COLO829 (cell line): ENCODE results near the gene ECI2.
A peak's percentile ranks its signal among the peaks of the same experiment; 100 is the strongest.

Experiments
- DNase-seq: peaks from one replicate; pipeline ENCODE4 v3.0.0; 2012; ENCODE audit warnings: low spot score

Gene ECI2

DNA sequence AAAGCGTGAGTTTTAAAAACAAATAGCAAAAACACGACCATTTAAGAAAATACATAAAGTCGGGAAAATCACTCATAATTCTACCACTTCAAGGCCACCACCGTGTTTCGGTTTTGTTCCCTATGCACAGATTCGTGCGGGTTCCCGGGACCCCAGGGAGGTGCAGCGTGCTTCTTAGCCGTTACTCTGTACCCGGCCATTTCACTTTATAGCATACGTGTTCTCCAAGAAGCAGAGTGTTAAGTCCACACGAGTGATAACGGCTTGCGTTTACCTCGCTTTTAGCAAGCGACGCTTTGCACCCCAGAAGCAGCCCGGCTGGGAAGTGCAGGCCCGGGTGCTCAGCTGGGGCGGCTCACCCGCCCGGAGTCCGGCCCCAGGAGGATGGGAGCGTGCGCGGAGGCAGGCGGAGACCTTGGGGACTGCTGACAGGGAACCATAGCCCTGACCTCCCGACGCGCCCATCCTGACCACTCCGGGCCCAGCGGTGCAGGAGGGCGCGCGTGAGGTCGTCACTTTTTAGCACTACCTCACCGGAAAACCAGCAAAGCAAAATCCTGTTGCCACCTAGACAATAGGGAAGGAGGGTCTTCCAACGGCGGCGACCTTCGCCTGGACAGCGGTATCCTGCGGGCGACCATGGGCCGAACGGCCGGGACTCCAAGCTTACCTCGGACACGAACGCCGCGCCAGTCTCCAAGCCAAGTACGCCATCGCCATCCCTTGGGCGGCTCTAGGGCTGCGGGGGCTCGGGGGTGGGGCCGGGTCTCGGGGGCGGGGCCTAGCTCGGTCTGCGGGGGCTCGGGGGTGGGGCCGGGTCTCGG, at the start of gene ECI2:
TSS of gene ECI2 (minus strand) at position 735 of the 824 bp plus-strand sequence. CDS start at position 720, 15 bp downstream.
- peak; percentile 43 for DNase-seq

GRCh38 chr6:4180652-4181255, 45.4 kb upstream of the ECI2 start:
- DNase-seq, result no peak

DNA sequence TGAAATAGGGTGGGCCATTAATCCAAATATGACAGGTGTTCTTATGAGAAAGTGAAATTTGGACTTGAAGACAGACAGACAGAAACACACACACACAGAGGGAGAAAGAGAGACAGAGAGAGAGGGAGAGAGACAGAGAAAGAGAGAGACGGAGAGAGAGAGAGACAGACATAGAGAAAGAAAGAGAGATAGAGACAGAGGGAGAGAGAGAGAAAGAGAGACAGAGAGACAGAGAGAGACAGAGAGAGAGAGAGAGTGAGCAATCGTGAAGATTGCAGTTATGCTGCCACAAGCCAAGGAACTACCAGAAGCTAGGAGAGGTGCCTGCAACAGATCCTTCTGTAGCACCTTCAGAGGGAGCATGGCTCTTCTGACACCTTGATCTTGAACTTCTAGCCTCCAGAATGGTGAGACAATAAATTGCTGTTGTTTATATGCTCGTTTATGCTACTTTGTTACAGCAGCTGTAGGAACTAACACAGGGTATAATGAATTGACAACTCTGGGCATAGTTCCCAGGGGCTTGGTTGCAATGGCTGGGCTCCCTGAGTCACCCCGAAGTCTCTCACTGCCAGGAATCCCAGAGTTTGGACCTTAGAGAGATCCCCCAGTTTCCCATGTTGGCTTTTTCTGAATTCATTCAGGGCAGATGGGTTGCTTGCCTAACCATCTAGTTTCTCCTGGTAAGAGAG, 44.7 kb upstream of the ECI2 start:
- DNase-seq, result no peak

- no peak for DNase-seq
These were observed 43.5 kb upstream of the ECI2 start for GRCh38 chr6:4178737-4179333.

GRCh38 chr6:4176907-4177306, 41.5 kb upstream of the ECI2 start:
- no peak for DNase-seq

DNA sequence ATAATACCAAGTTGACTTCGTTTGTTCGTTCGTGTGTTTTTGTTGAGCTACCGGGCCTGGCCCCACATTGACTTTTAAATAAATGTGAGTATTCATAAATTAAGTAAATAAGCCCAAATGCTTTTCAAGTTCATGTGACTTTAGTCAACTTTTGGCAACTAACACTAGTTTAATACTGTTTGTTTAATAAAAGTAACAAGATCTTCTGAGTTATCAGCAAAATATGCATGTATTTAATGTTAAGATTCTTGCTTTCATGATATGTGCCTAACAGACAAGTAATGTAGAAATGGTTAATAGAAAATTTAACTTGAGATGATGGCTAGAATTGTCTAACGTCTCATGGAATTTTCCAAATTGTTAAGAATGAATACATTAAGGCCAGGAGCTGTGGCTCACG, 38.7 kb upstream of the ECI2 start:
- no peak for DNase-seq

- no peak for DNase-seq
These were observed 37.0 kb upstream of the ECI2 start for GRCh38 chr6:4172368-4172767.

- no peak for DNase-seq
These were observed 34.9 kb upstream of the ECI2 start for GRCh38 chr6:4170297-4170696.

GRCh38 chr6:4169028-4169789, 33.8 kb upstream of the ECI2 start:
- no peak for DNase-seq

GRCh38 chr6:4167833-4168232, 32.5 kb upstream of the ECI2 start:
- DNase-seq, result no peak

GRCh38 chr6:4167123-4167522, 31.7 kb upstream of the ECI2 start:
- DNase-seq, result no peak

DNA sequence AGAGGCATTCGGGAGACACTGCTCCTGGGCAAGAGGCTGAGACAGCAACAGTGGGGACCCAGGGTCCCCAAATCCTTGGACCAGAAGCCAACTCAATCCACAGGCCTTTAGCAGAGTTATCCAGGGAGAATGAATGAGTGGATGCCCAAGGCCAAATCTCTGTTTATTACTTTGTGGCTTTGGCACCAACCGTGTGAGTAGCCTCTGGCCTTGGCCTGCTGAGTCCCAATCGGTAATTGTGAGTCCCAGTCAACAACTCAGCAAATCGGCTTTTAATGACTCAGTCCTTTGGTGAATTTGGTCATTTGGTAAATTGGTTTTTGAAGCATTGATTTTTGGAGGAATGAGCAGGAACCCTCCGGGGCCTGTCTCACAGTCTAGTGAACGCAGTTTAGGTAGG, 29.1 kb upstream of the ECI2 start:
- DNase-seq, result no peak

DNA sequence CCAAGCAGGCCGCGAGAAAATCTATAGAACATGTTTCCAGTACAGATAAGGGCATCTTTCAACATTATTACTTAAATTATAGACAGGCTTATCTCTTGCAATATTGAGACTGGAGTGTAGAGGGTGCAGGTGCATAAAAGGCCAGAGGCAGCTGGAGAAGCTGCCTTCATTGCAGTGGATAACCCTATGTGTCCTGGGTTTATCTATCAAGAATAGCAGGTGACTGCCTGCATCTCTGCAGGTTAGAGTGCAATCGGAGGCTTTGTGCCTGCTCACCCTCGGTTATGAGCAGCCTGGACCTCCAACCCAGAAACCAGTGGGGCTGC, 28.7 kb upstream of the ECI2 start:
- DNase-seq, result no peak

GRCh38 chr6:4163408-4164116, 28.2 kb upstream of the ECI2 start:
- DNase-seq, result no peak

GRCh38 chr6:4162370-4162769, 27.0 kb upstream of the ECI2 start:
- DNase-seq, result no peak

DNA sequence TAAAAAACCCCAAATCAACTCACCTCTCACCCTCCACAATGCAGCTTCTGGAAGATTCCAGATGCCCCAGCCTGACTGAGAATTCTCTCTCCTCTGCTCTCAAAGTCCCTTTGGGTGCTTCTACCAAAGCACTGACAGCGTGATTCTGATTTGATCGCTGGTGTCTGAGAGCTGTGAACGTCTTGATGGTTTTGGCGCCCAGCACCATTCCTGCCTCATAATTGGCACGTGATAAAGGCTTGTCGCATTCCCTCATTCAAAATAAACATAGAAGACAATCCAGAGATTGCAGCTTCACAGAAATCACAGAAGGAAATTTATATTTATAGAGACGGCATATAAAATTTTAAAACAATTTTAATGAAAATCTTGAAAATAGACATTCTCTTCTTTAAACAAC, 24.1 kb upstream of the ECI2 start:
- no peak for DNase-seq

- DNase-seq, result no peak
These were observed 22.1 kb upstream of the ECI2 start for GRCh38 chr6:4157506-4157905.

GRCh38 chr6:4155848-4156466, 20.6 kb upstream of the ECI2 start:
- peak; percentile 82 for DNase-seq

DNA sequence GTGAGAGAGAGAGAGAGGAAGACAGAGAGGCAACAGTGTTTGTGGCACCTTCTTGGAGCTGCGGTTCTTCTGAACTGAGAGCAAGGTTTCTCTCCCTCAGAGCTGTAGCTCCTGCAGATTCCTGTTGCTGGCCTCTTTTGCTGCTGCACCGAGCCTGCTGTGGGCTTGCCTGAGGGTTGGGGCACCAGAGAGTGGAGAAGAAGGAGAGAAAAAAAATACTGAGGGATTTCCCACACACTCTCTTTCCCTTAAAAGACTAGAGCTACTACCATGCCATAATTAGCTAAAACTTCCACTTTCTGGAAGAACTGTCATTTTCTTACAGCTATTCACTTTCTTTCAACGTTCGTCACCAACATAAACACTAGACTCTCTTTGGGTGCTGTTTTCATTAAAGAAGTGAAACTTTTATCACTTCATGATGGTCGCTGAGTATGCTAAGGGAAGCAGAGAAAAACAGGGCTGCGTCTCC, 18.2 kb upstream of the ECI2 start:
- DNase-seq, result no peak

DNA sequence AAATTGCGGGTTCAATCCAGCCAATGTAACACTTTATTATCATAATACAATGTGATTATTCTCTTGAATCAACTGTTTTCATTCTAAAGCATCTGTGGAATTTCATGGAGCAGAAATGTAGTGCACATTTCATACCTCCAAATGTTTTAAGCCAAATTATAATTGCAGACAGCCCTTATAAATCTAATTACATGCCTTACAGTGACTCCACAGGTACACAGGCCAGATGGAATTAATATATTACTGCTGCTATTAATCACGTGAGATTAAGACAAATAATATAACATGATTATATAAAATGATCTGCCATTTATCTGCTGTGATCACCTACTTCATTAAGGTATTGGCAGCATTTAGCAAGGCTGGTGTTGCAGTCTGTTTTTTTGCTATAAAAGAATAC, 9.7 kb upstream of the ECI2 start:
- DNase-seq, result no peak

DNA sequence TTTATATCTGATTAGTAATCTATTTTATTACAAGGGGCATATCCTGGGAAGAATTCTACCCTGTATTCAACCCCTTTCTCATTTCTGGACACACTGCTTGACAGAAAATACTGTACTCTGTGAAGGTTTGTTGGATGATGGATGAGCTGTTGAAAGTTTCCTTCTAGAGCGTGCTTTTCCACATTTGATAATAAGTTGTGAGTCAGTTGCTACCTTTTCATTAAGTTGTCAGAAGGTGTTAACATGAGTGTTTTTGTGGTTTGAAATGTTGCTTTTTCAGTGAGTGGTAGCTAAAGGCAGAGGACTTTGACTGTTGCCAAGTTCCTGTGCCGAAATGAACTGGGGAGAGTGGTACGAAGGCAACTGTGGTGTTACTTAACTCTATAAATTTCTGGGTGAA, 3.9 kb upstream of the ECI2 start:
- no peak for DNase-seq
